SH-SY5Y (cell line): ENCODE data around the gene PDHX.

Experiments used
- GATA2 ChIP-seq: IDR thresholded peaks from 2 replicates; pipeline ENCODE4 v1.6.1; 2011; ENCODE audit warnings: mild to moderate bottlenecking, low read depth, low read length
- GATA3 ChIP-seq: IDR thresholded peaks from 2 replicates; pipeline ENCODE4 v1.6.1; 2011; ENCODE audit warnings: low read depth, mild to moderate bottlenecking, low read length, moderate library complexity

PDHX gene

GRCh38 chr11:34987617-34988016 is 71.2 kb downstream of the PDHX start:
- TF ChIP-seq GATA2 (no peak), GATA3 (no peak)

DNA sequence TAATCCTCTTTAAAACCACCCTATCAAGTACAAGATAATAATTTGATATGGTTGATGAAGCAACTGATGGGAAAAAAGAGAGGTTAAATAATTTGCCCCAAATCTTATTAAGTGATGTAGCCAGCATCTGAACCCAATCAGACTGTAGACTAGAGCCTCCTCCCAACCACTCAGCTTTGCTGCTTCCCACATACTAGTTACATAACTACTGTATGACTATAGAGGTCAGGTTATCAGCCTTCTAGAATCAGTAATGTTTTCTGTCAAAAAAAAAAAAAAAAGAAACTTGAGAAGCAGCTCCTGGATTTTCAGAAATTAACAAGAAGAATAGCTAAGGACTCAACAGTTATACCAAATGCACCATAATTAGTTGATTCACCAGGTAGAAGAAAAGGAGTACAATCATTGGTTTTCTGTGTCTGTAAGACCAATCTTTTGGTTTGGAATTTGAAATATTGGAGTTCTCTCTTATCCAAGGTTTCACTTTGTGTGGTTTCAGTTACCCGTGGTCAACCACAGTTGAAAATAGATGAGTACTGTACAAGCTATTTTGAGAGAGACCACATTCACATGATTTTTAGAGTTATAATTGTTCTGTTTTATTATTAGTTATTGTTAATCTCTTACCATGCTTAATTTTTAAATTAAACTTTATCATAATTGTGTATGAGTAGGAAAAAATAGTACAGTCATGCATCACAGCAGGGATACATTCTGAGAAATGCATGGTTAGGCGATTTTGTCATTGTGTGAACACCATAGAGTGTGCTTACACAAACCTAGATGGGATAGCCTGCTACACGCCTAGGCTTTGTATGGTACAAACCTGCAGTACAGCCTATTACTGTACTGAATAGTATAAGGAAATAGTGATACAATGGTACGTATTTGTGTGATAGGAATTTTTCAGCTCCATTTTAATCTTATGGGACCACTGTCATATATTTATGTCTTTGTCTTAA is 72.2 kb downstream of the PDHX start:
- TF ChIP-seq GATA3 (no peak), GATA2 (no peak)

GRCh38 chr11:34990916-34991315 is 74.5 kb downstream of the PDHX start:
- no peak for TF ChIP-seq GATA3
- TF ChIP-seq GATA2: no peak

- no peak for TF ChIP-seq GATA2
- no peak for TF ChIP-seq GATA3
Measured at GRCh38 chr11:34994854-34995253, 78.4 kb downstream of the PDHX start.

DNA sequence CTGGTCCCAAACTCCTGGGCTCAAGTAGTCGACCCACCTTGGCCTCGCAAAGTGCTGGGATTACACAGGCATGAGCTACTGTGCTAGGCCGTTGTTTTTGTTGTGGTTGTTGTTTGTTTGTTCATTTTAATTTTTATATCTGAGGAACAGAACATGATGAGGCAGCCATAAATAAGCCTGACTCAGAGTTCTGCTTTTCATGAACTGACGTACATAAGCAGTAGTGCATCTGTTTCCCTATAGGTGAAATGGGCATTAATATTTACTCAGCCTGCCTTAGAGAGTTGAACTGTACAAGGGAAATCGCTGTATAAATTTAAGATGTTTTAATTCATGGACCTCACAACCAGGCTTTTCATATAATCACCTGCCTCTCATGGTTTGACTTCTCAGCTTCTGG is 80.5 kb downstream of the PDHX start:
- TF ChIP-seq GATA3 (no peak), GATA2 (no peak)

- no peak for TF ChIP-seq GATA2
- TF ChIP-seq GATA3: no peak
Measured at GRCh38 chr11:34997952-34998528, 81.6 kb downstream of the PDHX start.

- TF ChIP-seq GATA2 (no peak), GATA3 (no peak)
Measured at GRCh38 chr11:34999453-34999852, 83.0 kb downstream of the PDHX start.

GRCh38 chr11:35003186-35003585 is 86.8 kb downstream of the PDHX start:
- TF ChIP-seq GATA2 (no peak), GATA3 (no peak)

DNA sequence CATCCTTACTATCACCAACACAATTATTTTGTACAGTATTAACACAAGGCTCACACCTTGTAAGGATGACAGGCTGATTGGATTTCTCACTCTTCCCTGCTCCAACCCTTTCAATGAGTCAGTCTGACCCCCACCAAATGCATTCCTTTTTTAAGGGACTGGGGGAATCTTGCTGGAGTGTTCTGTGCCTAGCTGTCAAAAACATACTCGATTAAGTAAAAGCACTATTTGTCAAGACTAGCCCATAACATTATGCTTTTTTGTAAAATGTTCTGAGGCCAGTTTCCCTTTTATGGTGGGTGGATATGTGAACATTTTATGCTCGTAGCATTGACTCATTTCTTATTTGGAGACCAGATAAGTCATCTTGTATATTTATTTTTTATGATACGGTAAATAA is 87.2 kb downstream of the PDHX start:
- TF ChIP-seq GATA3 (no peak), GATA2 (no peak)

DNA sequence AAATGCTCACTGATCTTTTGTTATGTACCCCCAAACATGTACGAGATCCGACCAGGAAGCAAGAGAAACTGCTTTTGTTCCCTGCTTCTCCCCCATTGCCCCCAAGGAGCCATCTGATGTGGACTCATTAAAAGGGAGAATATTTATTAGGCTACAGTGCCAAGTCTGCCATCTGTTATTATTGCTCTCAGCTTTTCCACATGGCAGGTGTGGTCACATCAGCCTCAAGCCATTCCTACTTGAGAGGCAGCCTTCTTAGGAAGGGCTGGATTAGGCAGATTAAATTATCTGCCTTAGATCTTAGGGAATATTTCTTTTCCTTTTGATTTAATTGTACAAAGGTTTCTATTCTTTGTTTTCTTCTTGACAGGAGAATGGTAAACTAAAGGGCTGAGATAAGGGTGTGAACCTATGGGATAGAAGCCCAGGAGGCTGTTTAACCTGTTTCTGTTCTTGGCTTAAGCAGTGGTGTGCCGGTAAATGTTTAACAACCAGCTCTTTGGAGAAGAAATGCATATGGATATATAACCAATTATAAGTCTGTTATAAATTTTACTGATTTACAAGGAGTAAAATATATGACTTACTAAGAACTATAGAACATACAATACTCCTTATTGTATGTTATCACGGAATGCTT is 88.8 kb downstream of the PDHX start:
- TF ChIP-seq GATA2 (no peak), GATA3 (no peak)

GRCh38 chr11:35006389-35007128 is 90.1 kb downstream of the PDHX start:
- TF ChIP-seq GATA3: no peak
- no peak for TF ChIP-seq GATA2

- no peak for TF ChIP-seq GATA2
- TF ChIP-seq GATA3: no peak
Measured at GRCh38 chr11:35007277-35007676, 90.9 kb downstream of the PDHX start.

DNA sequence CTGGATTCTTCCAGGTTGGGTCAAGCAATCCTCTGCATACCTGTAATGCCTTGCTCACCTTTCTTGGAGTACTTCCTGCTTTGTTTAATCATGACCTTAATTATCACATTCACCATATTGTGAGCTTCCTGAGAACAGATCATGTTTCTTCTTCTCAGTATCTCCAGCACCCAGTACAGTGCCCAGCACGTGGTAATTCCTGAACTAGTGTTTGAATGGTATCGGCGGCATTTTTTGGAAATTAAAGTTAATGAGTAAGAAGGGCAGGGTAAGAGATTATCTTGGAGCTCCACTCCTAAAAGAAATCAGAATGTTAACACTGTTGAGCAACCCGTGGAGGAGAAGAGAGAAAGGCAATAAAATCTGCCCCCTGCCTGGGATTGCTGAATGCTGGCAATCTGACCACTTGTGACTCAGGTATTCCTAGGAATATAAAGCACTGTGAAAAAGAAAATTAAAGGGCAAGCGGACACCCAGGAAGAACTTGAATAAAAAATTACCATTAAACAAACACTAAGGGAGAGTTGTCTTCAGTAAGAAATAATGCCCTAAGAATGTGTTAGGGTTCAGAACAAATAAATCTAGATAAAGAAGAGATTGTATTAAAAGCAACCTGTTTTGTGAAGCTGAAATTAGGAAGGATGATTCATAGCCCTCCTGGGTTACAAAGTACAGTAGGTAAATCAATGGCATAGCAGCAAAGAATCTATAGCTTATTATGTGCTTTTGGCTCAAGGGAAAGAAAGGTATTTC is 92.9 kb downstream of the PDHX start:
- no peak for TF ChIP-seq GATA3
- TF ChIP-seq GATA2: no peak
